HCEC 1CT (cell line): ENCODE data around the gene TMEM233.
A peak's percentile ranks its signal among the peaks of the same experiment; 100 is the strongest.

Experiments used
- DNase-seq: peaks from one replicate; pipeline ENCODE4 v3.0.0-alpha.2; 2017

The TMEM233 gene

GRCh38 chr12:119593578-119594398 lies at the start of gene TMEM233:
Gene TMEM233, plus strand, starts transcription at chr12:119593774. Its CDS starts 75 bp downstream, at chr12:119593849.
- no peak for DNase-seq

DNA sequence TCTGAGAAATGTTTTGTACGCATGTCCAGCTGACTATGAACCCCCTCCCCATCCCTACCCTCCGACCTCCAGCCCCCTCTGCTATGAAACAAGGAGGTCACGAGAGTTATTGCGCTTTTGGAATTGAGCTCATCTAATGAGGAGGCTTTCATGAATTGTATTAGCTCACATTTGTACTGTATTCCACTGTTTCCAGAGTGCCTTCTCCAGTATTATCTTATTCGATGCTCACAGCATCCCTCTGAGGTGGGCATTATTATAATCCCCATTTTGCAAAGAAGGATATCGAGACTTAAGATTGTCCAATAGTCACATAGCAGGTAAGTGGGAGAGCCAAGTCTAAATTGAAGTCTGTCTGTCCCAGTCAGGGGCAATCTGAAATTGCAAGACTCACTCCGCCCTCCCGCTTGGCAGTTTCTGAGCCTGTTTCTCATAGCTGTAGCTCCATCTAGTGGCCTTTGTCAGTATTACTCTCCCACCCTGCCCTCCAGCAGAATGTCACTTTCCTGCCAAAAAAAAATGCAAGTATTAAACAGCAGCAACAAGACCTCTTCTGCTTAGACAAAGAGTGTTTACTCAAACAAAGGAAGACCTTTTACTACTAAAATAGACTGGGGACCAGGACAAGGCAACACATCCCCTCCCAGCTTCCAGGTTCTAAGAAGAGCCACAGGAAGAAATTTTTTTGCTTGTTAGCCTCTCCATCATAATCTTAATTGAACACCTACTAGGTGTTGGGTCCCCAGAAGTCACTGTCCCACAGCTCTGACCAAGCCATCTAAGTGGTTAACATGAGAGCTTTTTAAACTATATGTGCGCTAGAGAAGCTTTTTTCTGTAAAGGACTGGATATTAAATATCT lies 48.6 kb upstream of the TMEM233 start:
- DNase-seq: peak; percentile 46

GRCh38 chr12:119546340-119546739 lies 47.2 kb upstream of the TMEM233 start:
- no peak for DNase-seq

- no peak for DNase-seq
Measured at GRCh38 chr12:119547001-119547400, 46.6 kb upstream of the TMEM233 start.

GRCh38 chr12:119556854-119557253 lies 36.7 kb upstream of the TMEM233 start:
- no peak for DNase-seq

- no peak for DNase-seq
Measured at GRCh38 chr12:119565404-119565803, 28.2 kb upstream of the TMEM233 start.

- no peak for DNase-seq
Measured at GRCh38 chr12:119570771-119571170, 22.8 kb upstream of the TMEM233 start.

DNA sequence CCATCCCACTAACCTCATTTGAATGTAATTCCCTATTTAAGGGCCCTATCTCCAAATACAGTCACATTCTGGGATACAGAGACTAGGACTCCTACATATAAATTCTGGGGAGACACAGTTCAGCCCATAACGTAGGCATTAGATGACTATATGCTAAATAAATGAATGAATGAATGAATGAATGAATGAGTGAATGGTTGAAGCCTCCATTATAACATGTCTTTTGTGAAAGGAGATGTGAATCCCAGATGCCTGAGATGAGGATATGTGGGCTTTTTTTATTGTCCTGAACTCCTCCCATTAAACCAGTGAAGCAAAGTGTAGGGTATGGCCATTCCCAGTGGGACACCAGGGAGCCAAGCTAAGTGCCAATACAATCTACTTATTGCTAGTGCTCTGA lies 20.5 kb upstream of the TMEM233 start:
- DNase-seq: no peak

GRCh38 chr12:119574255-119574654 lies 19.3 kb upstream of the TMEM233 start:
- no peak for DNase-seq

GRCh38 chr12:119576118-119576810 lies 17.3 kb upstream of the TMEM233 start:
- no peak for DNase-seq

GRCh38 chr12:119576915-119577314 lies 16.7 kb upstream of the TMEM233 start:
- DNase-seq: no peak

GRCh38 chr12:119578112-119578511 lies 15.5 kb upstream of the TMEM233 start:
- DNase-seq: no peak

DNA sequence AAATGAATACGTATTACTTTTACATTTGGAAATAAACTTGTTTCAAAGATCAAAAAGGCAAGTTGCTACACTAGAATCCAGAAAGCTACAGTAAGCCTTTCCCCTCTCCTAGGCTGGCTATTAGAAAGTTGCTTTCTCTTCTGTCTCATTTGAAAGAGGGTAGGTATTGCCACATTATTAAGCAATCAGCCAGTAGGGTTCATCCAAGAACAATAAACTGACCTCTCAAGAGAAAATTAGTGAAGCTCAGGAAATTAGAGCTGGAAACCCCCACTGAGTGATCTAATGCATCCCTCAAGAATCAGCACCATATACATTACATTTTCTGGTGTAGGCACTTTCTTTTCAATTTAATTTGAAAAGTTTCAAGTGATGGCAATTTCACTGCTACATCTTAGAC lies 4.5 kb upstream of the TMEM233 start:
- no peak for DNase-seq

- DNase-seq: no peak
Measured at GRCh38 chr12:119589634-119590033, 3.9 kb upstream of the TMEM233 start.

- DNase-seq: peak; percentile 5
Measured at GRCh38 chr12:119592232-119592631, 1.3 kb upstream of the TMEM233 start.

GRCh38 chr12:119594399-119594730 lies 791 bp downstream of the TMEM233 start:
- DNase-seq: no peak

DNA sequence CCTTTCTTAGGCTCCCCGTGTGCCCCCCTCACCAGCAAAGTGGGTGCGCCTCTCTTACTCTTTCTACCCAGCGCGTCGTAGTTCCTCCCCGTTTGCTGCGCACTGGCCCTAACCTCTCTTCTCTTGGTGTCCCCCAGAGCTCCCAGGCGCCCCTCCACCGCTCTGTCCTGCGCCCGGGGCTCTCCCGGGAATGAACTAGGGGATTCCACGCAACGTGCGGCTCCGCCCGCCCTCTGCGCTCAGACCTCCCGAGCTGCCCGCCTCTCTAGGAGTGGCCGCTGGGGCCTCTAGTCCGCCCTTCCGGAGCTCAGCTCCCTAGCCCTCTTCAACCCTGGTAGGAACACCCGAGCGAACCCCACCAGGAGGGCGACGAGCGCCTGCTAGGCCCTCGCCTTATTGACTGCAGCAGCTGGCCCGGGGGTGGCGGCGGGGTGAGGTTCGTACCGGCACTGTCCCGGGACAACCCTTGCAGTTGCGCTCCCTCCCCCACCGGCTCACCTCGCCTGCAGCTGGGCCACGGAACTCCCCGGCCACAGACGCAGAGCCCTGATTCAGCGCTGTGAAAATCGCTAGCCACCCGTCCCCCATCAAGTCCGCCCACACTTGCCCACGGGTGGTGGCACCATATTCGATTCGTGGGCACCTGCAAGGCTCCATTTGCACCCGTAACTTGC lies 1.3 kb downstream of the TMEM233 start:
- no peak for DNase-seq

GRCh38 chr12:119598159-119598558 lies 4.6 kb downstream of the TMEM233 start:
- DNase-seq: no peak

GRCh38 chr12:119601877-119602733 lies 8.5 kb downstream of the TMEM233 start:
- no peak for DNase-seq

DNA sequence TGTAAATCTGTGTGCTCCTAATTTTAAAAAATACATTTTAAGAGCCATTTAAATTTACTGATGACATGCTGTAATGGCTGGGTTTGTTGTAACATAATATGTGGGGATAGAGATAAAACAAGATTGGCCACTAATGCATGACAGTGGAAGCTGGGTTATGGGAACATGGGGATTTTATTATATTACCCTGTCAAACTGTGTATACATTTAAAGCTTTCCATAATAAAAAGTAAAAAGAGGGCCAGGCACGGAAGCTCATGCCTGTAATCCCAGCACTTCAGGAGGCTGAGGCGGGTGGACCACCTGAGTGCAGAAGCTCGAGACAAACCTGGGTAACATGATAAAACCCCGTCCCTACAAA lies 9.1 kb downstream of the TMEM233 start:
- no peak for DNase-seq

DNA sequence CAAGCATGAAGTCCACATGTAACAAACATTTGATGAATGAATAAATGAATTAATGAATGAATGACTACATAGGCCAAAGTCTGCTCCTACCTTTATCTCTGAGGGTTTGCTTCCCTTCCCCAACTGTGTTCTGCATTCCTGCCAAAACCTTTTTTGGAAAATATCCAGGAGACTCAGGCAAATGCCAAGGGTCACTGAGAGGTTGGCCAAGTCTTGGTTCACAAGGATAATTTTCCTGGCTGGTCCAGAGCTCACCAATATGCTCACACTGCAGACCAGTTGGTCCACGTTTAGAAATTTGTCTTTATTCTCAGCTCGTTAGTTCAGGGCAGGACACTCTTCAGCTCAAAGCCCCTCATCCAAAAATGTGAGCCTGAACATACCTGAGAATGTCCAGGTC lies 10.2 kb downstream of the TMEM233 start:
- no peak for DNase-seq

DNA sequence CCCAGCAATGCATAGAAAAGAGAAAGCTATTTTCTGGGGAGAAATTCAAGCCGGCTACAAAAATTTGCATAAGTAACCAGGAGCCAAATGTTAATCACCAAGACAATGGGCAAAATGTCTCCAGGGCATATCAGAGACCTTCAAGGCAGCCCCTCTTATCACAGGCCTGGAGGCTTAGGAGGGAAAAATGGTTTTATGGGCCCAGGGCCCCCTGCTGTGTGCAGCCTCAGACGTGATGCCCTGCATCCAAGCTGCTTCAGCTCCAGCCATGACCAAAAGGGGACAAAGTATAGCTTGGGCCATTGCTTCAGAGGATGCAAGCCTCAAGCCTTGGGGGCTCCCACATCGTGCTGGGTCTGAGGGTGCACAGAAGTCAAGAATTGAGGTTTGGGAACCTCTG lies 15.8 kb downstream of the TMEM233 start:
- DNase-seq: no peak
